Activated CD8-positive, alpha-beta memory T cell treated with anti-CD3 and anti-CD28 coated beads, Interleukin-2, amount 10 ng/mL, durations not matched to agents 7 days and 5 days (primary cell): Measurements from ENCODE around the gene RDH14. TPM values are rescaled to one million over a fixed set of nuclear protein-coding genes. Genes with fewer than 3 reads are reported as not detected.

ENCODE experiments used
- ATAC-seq: fragments of 150-1000 bp; cut with Tn5 transposase; one replicate; pipeline ENCODE4 v1.10.0; 2021; ENCODE audit warnings: moderate library complexity
- CTCF ChIA-PET: fragments of 350-600 bp; sonication (Branson Sonifier 250); formaldehyde crosslinking; loops from one replicate; lab custom pipeline; 2021; ENCODE audit warnings: antibody characterized with exemption; lab: Charles Lee
- DNase-seq: peaks from one replicate; pipeline ENCODE4 v3.0.0-alpha.2; 2020
- H3K27ac Mint-ChIP-seq: one replicate; pipeline ENCODE4 v1.8.0; 2021; ENCODE audit warnings: mild to moderate bottlenecking, mixed read lengths
- H3K27me3 Mint-ChIP-seq: one replicate; pipeline ENCODE4 v1.8.0; 2021; ENCODE audit warnings: mixed read lengths
- H3K36me3 Mint-ChIP-seq: one replicate; pipeline ENCODE4 v1.8.0; 2021; ENCODE audit warnings: mild to moderate bottlenecking, mixed read lengths
- H3K4me1 Mint-ChIP-seq: one replicate; pipeline ENCODE4 v1.8.0; 2021; ENCODE audit warnings: mixed read lengths
- H3K4me3 Mint-ChIP-seq: one replicate; pipeline ENCODE4 v1.8.0; 2021; ENCODE audit warnings: mild to moderate bottlenecking, moderate library complexity, mixed read lengths
- H3K9me3 Mint-ChIP-seq: one replicate; pipeline ENCODE4 v1.8.0; 2022; ENCODE audit warnings: low read depth, mixed read lengths
- total RNA-seq, 2 experiments: library from RNA; stranded (reverse); gene quantifications; one replicate each; pipeline ENCODE4 v1.2.3, GENCODE V29; 2021

The RDH14 gene
- total RNA-seq, 2 experiments from 2014 or later: 16.6 to 19.3 TPM

DNA sequence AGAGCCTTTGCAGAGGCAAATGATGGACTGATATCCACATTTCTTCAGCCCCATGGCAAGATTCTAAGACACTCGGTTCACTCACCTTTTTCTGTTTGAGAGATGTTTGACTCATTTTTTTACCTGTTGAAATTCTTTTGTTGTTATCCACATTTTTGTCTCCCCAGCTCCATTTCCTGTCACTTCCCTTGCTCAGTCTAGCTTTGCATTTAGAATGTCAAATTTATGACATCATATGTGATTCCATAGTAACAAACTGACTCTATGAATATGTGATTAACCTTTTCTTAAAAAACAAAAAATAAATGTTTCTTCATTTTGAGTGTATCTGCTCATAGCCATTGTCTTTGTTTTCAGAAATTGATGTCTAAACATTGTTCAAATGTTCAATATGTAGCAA lies 28.9 kb upstream of the RDH14 start, which contains the start of gene NT5C1B:
NT5C1B (minus strand) TSS at position 216 of the 400 bp plus-strand sequence; CDS start at position 115, 101 bp downstream.
- CTCF ChIA-PET: no interaction called here
- peaks cover 3% of the 10 kb centered on the region for H3K4me1 Mint-ChIP-seq
- ATAC-seq (no peak), DNase-seq (no peak)
- peaks cover 3% of the 10 kb centered on the region for H3K9me3 Mint-ChIP-seq
- H3K27ac Mint-ChIP-seq: no peak within 1 kb of the TSS
- no peak within 1 kb of the TSS for H3K4me3 Mint-ChIP-seq
- no peaks in the 10 kb centered on the region for H3K27me3 Mint-ChIP-seq
- H3K36me3 Mint-ChIP-seq: peaks cover 4% of the 10 kb centered on the region

DNA sequence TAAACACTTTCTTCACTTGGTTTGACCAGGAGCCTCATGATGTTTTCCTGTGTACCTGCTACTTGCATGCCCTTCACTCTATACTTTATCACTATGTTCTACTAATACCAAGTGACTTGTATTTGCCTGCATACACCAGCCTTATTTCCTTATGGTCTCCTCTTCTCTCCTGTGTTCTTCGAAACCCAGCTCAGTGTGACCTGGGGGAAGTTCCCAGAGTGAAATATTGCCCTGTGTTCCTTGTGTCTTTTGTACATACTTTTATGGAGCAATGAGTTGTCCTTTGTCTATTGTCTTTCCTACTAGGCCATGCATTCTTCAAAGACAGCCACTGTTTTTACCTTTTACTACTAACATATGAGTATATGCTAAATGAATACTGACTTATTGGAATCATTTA lies 28.3 kb upstream of the RDH14 start:
- ATAC-seq (no peak), DNase-seq (no peak)
- Mint-ChIP-seq H3K4me3 (no peak overlapping the region), H3K27me3 (no peaks in the 10 kb centered on the region), H3K36me3 (peaks cover 6% of the 10 kb centered on the region), H3K4me1 (peaks cover 3% of the 10 kb centered on the region), H3K27ac (no peak overlapping the region), H3K9me3 (peaks cover 3% of the 10 kb centered on the region)
- CTCF ChIA-PET: no interaction called here

DNA sequence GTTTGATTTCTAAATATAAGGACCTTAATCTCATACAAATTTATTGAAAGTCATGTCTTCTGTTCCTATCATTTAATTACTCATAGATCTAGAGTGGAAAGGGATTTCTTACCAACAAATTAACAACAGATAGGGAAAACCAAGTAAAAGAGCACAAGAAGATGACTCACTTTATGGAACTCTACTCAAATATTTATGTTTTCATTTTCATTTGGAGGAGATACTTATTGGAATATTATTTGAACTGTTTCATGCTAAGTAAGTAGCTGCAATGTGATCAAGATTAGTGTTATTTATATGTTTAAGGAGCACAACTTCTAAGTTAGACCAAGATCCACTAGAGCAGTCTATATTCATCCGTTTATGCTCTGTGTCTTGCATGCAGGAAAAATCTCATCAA lies 27.6 kb upstream of the RDH14 start:
- CTCF ChIA-PET: no interaction called here
- Mint-ChIP-seq H3K27me3 (no peaks in the 10 kb centered on the region), H3K9me3 (peaks cover 3% of the 10 kb centered on the region), H3K4me1 (peaks cover 3% of the 10 kb centered on the region), H3K36me3 (peaks cover 6% of the 10 kb centered on the region), H3K27ac (no peak overlapping the region), H3K4me3 (no peak overlapping the region)
- DNase-seq (no peak), ATAC-seq (no peak)

DNA sequence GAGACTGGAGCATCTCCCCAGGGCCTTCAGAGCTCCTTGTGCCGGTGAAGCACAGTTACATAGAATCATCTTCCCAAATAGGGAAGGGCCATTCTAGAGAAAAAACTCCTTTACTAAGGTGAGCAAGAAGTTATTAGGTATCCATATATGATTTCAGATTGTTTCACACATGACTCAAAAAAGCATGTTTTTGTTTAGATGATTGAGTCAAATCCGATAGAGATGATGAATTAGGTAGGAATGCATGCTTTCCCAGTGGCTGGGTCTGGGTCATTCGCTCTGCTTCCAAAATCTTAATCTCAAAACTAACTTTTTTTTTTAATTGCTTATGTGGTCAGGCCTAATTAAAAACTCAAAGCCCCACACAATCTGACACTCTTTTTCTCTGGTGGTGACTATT lies 25.1 kb upstream of the RDH14 start:
- Mint-ChIP-seq H3K36me3 (peaks cover 6% of the 10 kb centered on the region), H3K27ac (no peak overlapping the region), H3K4me3 (no peak overlapping the region), H3K4me1 (peaks cover 3% of the 10 kb centered on the region), H3K27me3 (no peaks in the 10 kb centered on the region), H3K9me3 (no peaks in the 10 kb centered on the region)
- no peak for ATAC-seq
- no peak for DNase-seq
- CTCF ChIA-PET: no interaction called here

DNA sequence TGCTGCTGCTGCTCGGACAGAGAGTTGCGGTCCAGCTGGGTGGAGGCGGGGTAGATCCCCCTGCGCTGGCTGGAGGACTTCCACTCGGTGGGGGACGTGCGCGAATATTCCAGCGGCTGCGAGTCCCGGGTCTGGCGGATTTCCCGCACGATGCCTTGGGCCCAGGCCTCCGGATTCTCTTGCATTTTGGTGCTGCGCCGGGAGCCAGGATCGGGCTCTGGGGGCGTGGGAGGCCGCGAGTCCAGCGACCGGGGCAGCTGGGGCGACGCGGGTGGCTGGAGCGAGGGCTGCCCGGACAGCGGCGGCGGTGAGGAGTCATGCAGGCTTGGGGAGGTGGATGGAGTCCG lies 24.1 kb upstream of the RDH14 start:
- Mint-ChIP-seq H3K4me3 (no peak overlapping the region), H3K27me3 (no peaks in the 10 kb centered on the region), H3K27ac (no peak overlapping the region), H3K9me3 (no peaks in the 10 kb centered on the region), H3K4me1 (peaks cover 3% of the 10 kb centered on the region), H3K36me3 (peaks cover 6% of the 10 kb centered on the region)
- ATAC-seq (no peak), DNase-seq (no peak)
- CTCF ChIA-PET: no interaction called here

DNA sequence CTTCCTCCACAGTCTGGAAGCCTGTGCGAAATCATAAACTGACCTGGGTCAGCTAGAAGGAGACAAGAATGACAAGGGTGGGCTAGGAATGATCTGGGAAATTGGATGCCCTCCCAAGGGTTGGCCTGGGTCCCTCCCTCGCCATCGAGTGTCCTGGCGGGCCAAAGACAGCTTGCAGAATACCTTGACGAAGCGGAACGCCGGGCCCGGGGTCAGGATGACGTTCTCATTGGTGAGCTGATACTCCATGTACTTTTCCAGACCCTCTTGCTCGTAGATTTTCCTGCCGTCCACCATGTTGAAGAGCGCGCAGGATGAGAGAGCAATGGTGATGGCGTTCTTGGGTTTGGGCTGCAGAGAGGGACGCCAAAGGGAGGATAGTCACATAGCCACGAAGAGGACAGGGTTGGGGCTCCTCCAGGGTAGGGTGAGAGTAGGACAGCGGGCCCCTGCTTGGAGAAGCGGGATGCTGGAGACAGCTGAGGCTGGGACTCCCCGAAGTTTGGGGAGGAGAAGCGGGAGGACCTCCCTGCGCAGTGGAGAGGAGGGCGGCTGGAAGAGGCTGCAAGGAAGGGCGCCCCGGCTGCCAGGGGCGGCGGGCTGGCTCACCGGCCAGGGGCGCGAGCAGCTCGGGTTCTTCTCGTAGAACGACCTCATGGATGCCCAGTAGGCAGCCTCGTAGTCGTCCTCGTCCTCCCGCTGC lies 23.6 kb upstream of the RDH14 start:
- H3K9me3 Mint-ChIP-seq: no peaks in the 10 kb centered on the region
- H3K4me1 Mint-ChIP-seq: peaks cover 3% of the 10 kb centered on the region
- CTCF ChIA-PET: no interaction called here
- peaks cover 6% of the 10 kb centered on the region for H3K36me3 Mint-ChIP-seq
- DNase-seq (no peak), ATAC-seq (no peak)
- no peak overlapping the region for H3K27ac Mint-ChIP-seq
- H3K27me3 Mint-ChIP-seq: no peaks in the 10 kb centered on the region
- H3K4me3 Mint-ChIP-seq: no peak overlapping the region

DNA sequence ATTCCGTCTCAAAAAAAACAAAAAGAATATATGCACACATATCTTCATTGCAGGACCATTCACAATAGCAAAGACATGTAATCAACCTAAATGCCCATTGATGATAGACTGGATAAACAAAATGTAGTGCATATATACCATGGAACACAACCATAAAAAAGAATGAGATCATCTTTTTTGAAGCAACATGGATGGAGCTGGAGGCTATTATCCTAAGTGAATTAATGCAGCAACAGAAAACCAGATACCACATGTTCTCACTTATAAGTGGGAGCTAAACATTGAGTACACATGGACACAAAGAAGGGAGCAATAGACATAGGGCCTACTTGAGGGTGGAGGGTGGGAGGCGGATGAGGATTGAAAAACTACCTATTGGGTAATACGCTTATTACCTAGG lies 20.2 kb upstream of the RDH14 start:
- peaks cover 8% of the 10 kb centered on the region for H3K36me3 Mint-ChIP-seq
- H3K4me1 Mint-ChIP-seq: no peaks in the 10 kb centered on the region
- H3K4me3 Mint-ChIP-seq: no peak overlapping the region
- H3K27ac Mint-ChIP-seq: no peak overlapping the region
- CTCF ChIA-PET: no interaction called here
- ATAC-seq (no peak), DNase-seq (no peak)
- peaks cover 2% of the 10 kb centered on the region for H3K9me3 Mint-ChIP-seq
- H3K27me3 Mint-ChIP-seq: no peaks in the 10 kb centered on the region

DNA sequence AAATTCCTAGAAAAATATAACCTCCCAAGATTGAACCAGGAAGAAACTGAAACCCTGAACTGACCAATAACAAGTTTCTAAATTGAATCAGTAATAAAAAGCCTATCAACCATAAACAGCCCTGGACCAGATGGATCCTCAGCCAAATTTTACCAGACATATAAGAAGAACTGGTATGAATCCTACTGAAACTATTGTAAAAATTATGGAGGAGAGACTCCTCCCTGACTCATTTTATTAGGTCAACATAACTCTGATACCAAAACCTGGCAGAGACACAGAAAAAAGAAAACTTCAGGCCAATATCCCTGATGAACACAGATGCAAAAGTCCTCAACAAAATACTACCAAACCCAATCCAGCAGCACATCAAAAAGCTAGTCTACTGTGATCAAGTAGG lies 17.6 kb upstream of the RDH14 start:
- H3K4me3 Mint-ChIP-seq: no peak overlapping the region
- no peaks in the 10 kb centered on the region for H3K4me1 Mint-ChIP-seq
- H3K9me3 Mint-ChIP-seq: peaks cover 2% of the 10 kb centered on the region
- no peak overlapping the region for H3K27ac Mint-ChIP-seq
- no peaks in the 10 kb centered on the region for H3K27me3 Mint-ChIP-seq
- no peak for DNase-seq
- ATAC-seq: no peak
- peaks cover 7% of the 10 kb centered on the region for H3K36me3 Mint-ChIP-seq
- CTCF ChIA-PET: no interaction called here

DNA sequence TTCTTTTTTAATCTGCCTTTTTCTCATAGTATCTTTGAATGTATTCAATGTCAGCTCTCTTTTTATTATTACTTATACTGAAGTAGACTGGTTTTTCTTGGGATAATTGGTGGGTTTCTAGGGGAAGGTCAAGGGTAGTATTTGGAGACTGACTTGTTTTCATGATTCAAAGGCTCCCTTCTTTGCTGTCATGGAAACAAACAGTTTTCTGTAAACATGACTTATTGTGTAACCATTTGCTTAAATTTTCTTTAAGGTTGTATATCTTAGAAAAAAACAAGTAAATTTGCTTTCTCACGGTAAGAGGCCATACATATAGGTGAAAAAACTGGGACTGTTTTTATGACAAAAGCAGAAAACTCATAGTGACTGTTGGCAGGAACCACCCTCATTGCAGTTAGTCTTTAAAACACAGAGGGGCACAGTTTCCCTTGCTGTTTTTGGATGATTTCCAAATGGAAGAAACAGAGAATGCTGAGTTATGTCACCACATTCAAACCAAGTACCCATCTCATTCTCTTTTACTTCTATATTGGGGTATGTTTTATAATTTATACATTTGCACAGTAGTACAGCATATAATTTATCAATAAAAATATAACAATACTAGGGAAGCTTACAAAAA lies 5.8 kb upstream of the RDH14 start:
- Mint-ChIP-seq H3K27ac (no peak overlapping the region), H3K36me3 (peaks cover 30% of the 10 kb centered on the region), H3K9me3 (no peaks in the 10 kb centered on the region), H3K4me3 (no peak overlapping the region), H3K27me3 (no peaks in the 10 kb centered on the region), H3K4me1 (peaks cover 5% of the 10 kb centered on the region)
- CTCF ChIA-PET: interaction anchor here (1.4 kb wide), 1 partner anchor 8 kb away, joined by 3 read pairs; no protein-coding TSS in a partner anchor
- ATAC-seq: no peak
- no peak for DNase-seq

DNA sequence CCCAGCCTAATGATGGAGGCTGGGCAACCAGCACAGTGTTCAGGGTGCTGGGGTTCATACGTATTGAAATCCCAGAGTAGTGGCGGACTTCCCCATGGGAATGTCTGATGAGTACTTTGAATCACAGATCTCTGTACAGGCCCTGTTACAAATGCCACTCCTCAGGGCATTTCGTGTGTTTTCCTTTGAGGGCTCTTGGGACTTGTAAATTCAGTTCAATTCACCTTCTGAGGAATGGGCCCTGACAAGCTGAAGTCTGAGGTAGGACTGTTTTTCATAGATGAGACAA lies 288 bp upstream of the RDH14 start:
- H3K36me3 Mint-ChIP-seq: peaks cover 36% of the 10 kb centered on the region
- no peaks in the 10 kb centered on the region for H3K27me3 Mint-ChIP-seq
- peak overlapping the region; percentile 85 for H3K27ac Mint-ChIP-seq
- H3K4me1 Mint-ChIP-seq: peaks cover 35% of the 10 kb centered on the region
- H3K9me3 Mint-ChIP-seq: no peaks in the 10 kb centered on the region
- peak overlapping the region; percentile 91 for H3K4me3 Mint-ChIP-seq
- DNase-seq (no peak), ATAC-seq (no peak)
- CTCF ChIA-PET: interaction anchor here (1.2 to 1.7 kb wide), 2 partner anchors 42 to 44 kb away, joined by 3 to 4 read pairs; no protein-coding TSS in a partner anchor

DNA sequence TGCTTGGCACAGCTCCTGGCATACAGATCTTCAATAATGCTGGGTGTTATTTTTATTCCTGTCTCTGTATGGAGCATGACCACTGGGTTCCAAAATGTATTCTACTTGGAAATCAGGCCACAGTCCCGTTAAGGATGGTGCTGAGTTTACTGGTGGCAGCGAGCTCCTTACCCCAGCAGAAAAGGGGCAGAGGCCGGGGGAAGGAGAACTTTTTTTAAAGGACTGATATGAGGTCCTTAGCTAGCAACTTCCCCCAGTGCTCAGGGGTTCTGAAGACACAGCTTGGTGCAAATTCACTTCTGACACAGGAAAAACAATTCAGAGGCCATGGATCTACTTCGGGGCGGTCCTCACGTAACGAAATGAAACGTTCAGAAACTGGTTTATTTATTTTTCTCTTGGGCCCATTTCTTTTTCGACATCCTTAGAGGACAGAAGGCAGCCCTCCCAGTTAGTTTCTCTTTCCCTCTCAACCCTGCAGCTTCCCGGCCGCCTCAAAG lies 872 bp downstream of the RDH14 start:
- peak overlapping the region; percentile 91 for H3K4me3 Mint-ChIP-seq
- CTCF ChIA-PET: interaction anchor here (0.9 to 1.7 kb wide), 4 partner anchors 40 to 47 kb away, joined by 3 to 4 read pairs (median 3); no protein-coding TSS in a partner anchor

DNA sequence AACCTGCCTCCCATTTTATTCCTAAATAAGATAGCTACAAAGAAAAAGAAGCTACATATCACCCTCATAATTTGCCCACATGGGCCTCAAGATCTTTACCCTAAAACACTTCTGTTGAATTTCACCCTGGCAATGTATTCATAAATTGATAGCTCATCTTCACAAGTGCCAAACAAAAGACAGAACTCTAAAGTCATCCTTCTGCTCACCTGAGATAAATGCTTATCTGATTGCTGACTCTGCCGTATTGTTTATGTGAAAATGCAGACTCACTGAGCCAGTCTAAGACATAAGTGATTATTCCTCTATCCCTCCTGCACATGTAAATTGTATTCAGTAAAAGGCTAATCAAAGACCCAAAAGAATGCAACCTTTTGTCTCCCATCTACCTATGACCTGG lies 2.0 kb downstream of the RDH14 start:
- no peak for DNase-seq
- Mint-ChIP-seq H3K27ac (peak overlapping the region; percentile 95), H3K4me3 (no peak overlapping the region), H3K9me3 (no peaks in the 10 kb centered on the region), H3K27me3 (no peaks in the 10 kb centered on the region), H3K4me1 (peaks cover 35% of the 10 kb centered on the region), H3K36me3 (peaks cover 38% of the 10 kb centered on the region)
- no peak for ATAC-seq
- CTCF ChIA-PET: interaction anchor here (0.6 to 1.4 kb wide), 4 partner anchors 8 to 1786 kb away, joined by 3 to 4 read pairs (median 3); no protein-coding TSS in a partner anchor

More for the DNA sequence above, 872 bp downstream of the RDH14 start:
- peak; percentile 0 for ATAC-seq
- Mint-ChIP-seq H3K36me3 (peaks cover 37% of the 10 kb centered on the region), H3K4me1 (peaks cover 35% of the 10 kb centered on the region), H3K27ac (peak overlapping the region; percentile 95), H3K9me3 (no peaks in the 10 kb centered on the region), H3K27me3 (no peaks in the 10 kb centered on the region)
- no peak for DNase-seq

DNA sequence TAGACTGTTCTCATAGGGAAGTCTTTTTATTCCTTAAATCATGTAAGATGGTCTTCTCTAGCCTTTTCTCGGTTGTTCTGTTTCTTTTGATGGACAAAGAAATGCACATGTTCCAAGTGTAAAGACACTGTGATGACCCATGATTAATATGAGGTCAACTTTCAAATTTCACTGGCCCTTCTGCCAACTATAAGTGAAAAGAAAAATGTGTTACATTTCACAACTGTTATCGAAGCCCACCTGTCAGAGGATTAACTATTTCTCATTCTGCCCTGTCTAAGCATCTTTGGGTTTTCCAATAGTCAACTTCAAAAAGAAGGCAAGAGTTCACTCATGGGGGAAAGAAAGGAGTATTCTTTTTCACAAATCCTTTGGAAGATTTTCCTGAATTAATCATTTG lies 3.3 kb downstream of the RDH14 start:
- Mint-ChIP-seq H3K36me3 (peaks cover 39% of the 10 kb centered on the region), H3K9me3 (no peaks in the 10 kb centered on the region), H3K27ac (no peak overlapping the region), H3K4me3 (no peak overlapping the region), H3K27me3 (no peaks in the 10 kb centered on the region), H3K4me1 (peaks cover 39% of the 10 kb centered on the region)
- CTCF ChIA-PET: no interaction called here
- ATAC-seq (no peak), DNase-seq (no peak)
